K562 (cell line): ENCODE results near the gene CNKSR2. TPM values are rescaled to one million over a fixed set of nuclear protein-coding genes. Genes with fewer than 3 reads are reported as not detected.

Experiments
- ATAC-seq: fragments of 200-7000 bp; cut with Tn5 transposase; 3 replicates; pipeline ENCODE4 v1.9.1; 2020; ENCODE audit warnings: moderate library complexity
- BruUV-seq: library from RNA; stranded (reverse); fragments of 400-500 nt; replicated peaks from 2 replicates; lab custom pipeline; 2021; lab: Mats Ljungman, UMichigan
- CTCF ChIA-PET: fragments of 300-600 bp; formaldehyde crosslinking; extraction: SDS; loops from one replicate; lab custom pipeline; 2021; ENCODE audit warnings: low intra/inter-chr PET ratio; lab: Yijun Ruan, JAX
- POLR2A ChIA-PET: fragments of 300-600, 350-650 bp; sonication (Branson Sonifier 250); formaldehyde crosslinking; extraction: SDS; loops from one replicate; lab custom pipeline; 2021; ENCODE audit warnings: antibody characterized with exemption, inconsistent platforms; lab: Yijun Ruan, JAX
- DNase-seq, 4 experiments: peaks; one replicate each; pipeline versions ENCODE4 v3.0.0 to v3.0.0-alpha.2; 2011 to 2018; ENCODE audit warnings: low spot score in 3 of 4, mixed read lengths in 3 of 4; ENCODE audit errors: extremely low read depth in 1 of 4
- FAIRE-seq: peaks from 2 replicates; lab custom pipeline; 2011; peaks lifted over from hg19 to GRCh38; lab: Jason Lieb, UNC
- H2AFZ ChIP-seq: 2 replicates; pipeline ENCODE4 v1.6.0; 2011; ENCODE audit warnings: low read depth, low read length, control low read depth, inconsistent platforms
- H3K27ac ChIP-seq: fragments of 200-600 bp; 3 replicates; pipeline ENCODE4 v1.8.0; 2011; ENCODE audit warnings: low read depth, mild to moderate bottlenecking, control low read depth, inconsistent platforms, low read length, moderate library complexity, mixed read lengths; ENCODE audit errors: extremely low read depth
- H3K27me3 ChIP-seq, 2 experiments: fragments of 300-600 bp in 1 of 2; 2 replicates in 1 of 2; 3 replicates in 1 of 2; pipeline versions ENCODE4 v1.6.0 to v1.8.0; 2011; ENCODE audit warnings: inconsistent platforms in 2 of 2, low read length in 2 of 2, mild to moderate bottlenecking in 1 of 2, mixed read lengths in 1 of 2, moderate library complexity in 1 of 2; ENCODE audit not compliant: control insufficient read depth in 2 of 2, insufficient read depth in 2 of 2
- H3K36me3 ChIP-seq: fragments of 300-600 bp; 3 replicates; pipeline ENCODE4 v1.8.0; 2011; ENCODE audit warnings: mild to moderate bottlenecking, low read length, inconsistent platforms; ENCODE audit not compliant: control insufficient read depth, insufficient read depth
- H3K4me1 ChIP-seq, 2 experiments: fragments of 200-600 bp in 1 of 2; replicated peaks in 1 of 2; 2 replicates in 1 of 2; 3 replicates in 1 of 2; pipeline versions ENCODE4 v1.5.1 to v1.8.0; 2011; ENCODE audit warnings: inconsistent platforms in 2 of 2, low read length in 2 of 2, mild to moderate bottlenecking in 1 of 2, mixed read lengths in 1 of 2, moderate library complexity in 1 of 2; ENCODE audit not compliant: control insufficient read depth in 2 of 2, insufficient read depth in 2 of 2
- H3K4me2 ChIP-seq: 2 replicates; pipeline ENCODE4 v1.6.1; 2011; ENCODE audit warnings: low read length, control low read depth, inconsistent platforms, mixed read lengths; ENCODE audit not compliant: insufficient read depth
- H3K4me3 ChIP-seq: fragments of 200-600 bp; sonication (generic), shearing (Covaris generic); 2 replicates; pipeline ENCODE4 v1.5.1; 2016; ENCODE audit warnings: control low read depth, inconsistent platforms
- H3K79me2 ChIP-seq: fragments of 200-600 bp; 3 replicates; pipeline ENCODE4 v1.8.0; 2011; ENCODE audit warnings: low read length, inconsistent platforms; ENCODE audit not compliant: control insufficient read depth, insufficient read depth
- H3K9ac ChIP-seq, 2 experiments: 2 replicates each; pipeline versions ENCODE4 v1.6.0 to v1.6.1; 2011; ENCODE audit warnings: low read depth in 2 of 2, low read length in 2 of 2, control low read depth in 1 of 2, inconsistent platforms in 1 of 2, mild to moderate bottlenecking in 1 of 2, mixed read lengths in 1 of 2; ENCODE audit not compliant: insufficient read depth in 1 of 2
- H3K9me1 ChIP-seq: one replicate; pipeline ENCODE4 v1.6.0; 2011; ENCODE audit warnings: inconsistent platforms, mild to moderate bottlenecking, low read length, moderate library complexity; ENCODE audit not compliant: control insufficient read depth, insufficient read depth
- H3K9me3 ChIP-seq: replicated peaks from 2 replicates; pipeline ENCODE4 v1.5.1; 2011; ENCODE audit warnings: low read depth, low read length, inconsistent platforms; ENCODE audit not compliant: control insufficient read depth, insufficient read depth
- H4K20me1 ChIP-seq: replicated peaks from 2 replicates; pipeline ENCODE4 v1.6.1; 2011; ENCODE audit warnings: low read length, inconsistent platforms, mixed read lengths; ENCODE audit not compliant: control insufficient read depth, insufficient read depth
- ATF1 ChIP-seq, 2 experiments: fragments of 450-650 bp in 1 of 2; IDR thresholded peaks; 2 replicates each; pipeline ENCODE4 v1.6.1; 2016; ENCODE audit warnings: missing compliant biosample characterization in 1 of 2, missing genetic modification characterization in 1 of 2
- BCOR ChIP-seq: fragments of 450-650 bp; IDR thresholded peaks from 2 replicates; pipeline ENCODE4 v1.6.1; 2016
- DLX4 ChIP-seq: fragments of 250-450 bp; sonication (Bioruptor Pico); IDR thresholded peaks from 2 replicates; pipeline ENCODE4 v1.6.1; 2021; ENCODE audit warnings: mild to moderate bottlenecking
- RBM39 ChIP-seq: fragments of 200-400 bp; formaldehyde crosslinking; optimal IDR thresholded peaks from 2 replicates; pipeline ENCODE3; 2018; ENCODE audit warnings: low read depth, low read length
- RFX7 ChIP-seq: fragments of 250-450 bp; sonication (Bioruptor Pico); IDR thresholded peaks from 2 replicates; pipeline ENCODE4 v1.5.1; 2021; ENCODE audit warnings: mild to moderate bottlenecking
- ZNF318 ChIP-seq, 2 experiments: fragments of 450-650 bp; IDR thresholded peaks; 2 replicates each; pipeline ENCODE4 v1.6.1; 2016; ENCODE audit warnings: mild to moderate bottlenecking in 2 of 2, borderline replicate concordance in 1 of 2, low read depth in 1 of 2, moderate library complexity in 1 of 2
- ZNF778 ChIP-seq: fragments of 450-650 bp; formaldehyde crosslinking; IDR thresholded peaks from 2 replicates; pipeline ENCODE4 v1.4.0; 2020; ENCODE audit warnings: mild to moderate bottlenecking, moderate library complexity
- ZZZ3 ChIP-seq: fragments of 450-650 bp; IDR thresholded peaks from 2 replicates; pipeline ENCODE4 v1.6.1; 2016; ENCODE audit warnings: antibody characterized with exemption, mild to moderate bottlenecking, moderate library complexity
- WGBS: fragments of 100-300 bp; shearing (Covaris generic); methylation state at CpG from one replicate; pipeline ENCODE4 v1.1.6; 2016; ENCODE audit warnings: low coverage, mixed read lengths; ENCODE audit not compliant: insufficient coverage; ENCODE audit errors: missing lambda C conversion rate; 5-methylcytosine and 5-hydroxymethylcytosine counted together
- in situ Hi-C: fragments of 300-500 bp; cut with MboI; formaldehyde crosslinking; loops from 4 replicates; pipeline ENCODE4 v1.15.0; 2018; ENCODE audit warnings: inconsistent platforms, mixed read lengths
- intact Hi-C: fragments of 100-400 bp; cut with micrococcal nuclease; formaldehyde crosslinking; loops from 2 replicates; pipeline ENCODE4 v1.14.2; 2022
- polyA plus RNA-seq, 8 experiments: library from polyadenylated mRNA; depleted of rRNA in 4 of 8; stranded (reverse) in 5 of 8; unstranded in 3 of 8; fragments of >200 nt; fragmentation: Nextera tagmentation in 2 of 8; fragmentation: Illumina TruSeq in 1 of 8; extraction: Ambion mirVana in 2 of 8; extraction: Trizol in 1 of 8; gene quantifications; 2 replicates each; pipeline versions ENCODE4 v1.2.1 to v1.2.3, GENCODE V29; 2011 to 2014; ENCODE audit warnings: inconsistent platforms in 1 of 8, missing spikeins in 1 of 8
- total RNA-seq, 7 experiments: library from RNA; depleted of rRNA in 6 of 7; stranded (reverse); fragments of >200 nt in 6 of 7; fragmentation: Illumina TruSeq in 2 of 7; extraction: Trizol in 2 of 7; gene quantifications; 2 replicates each; pipeline versions ENCODE4 v1.2.1 to v1.2.3, GENCODE V29; 2011 to 2021; ENCODE audit warnings: low replicate concordance in 1 of 7

CNKSR2 gene
- total and polyA plus RNA-seq, 9 of the 15 experiments (the other 6 are each of a cell fraction or from before 2014, with no cell fraction given), result not detected

GRCh38 chrX:21658746-21659145 is 284.5 kb downstream of the CNKSR2 start (continued):
- TF ChIP-seq DLX4 (CRISPR knock-in tag) (no peak), ZZZ3 (no peak), RFX7 (CRISPR knock-in tag) (no peak)

GRCh38 chrX:21659320-21659719 is 285.1 kb downstream of the CNKSR2 start:
- no peak for TF ChIP-seq RBM39
- no peak for TF ChIP-seq ZNF778 (CRISPR knock-in tag)
- no peak for TF ChIP-seq ATF1 (CRISPR knock-in tag; IDR thresholded peaks at IDR 0.05)
- no peak for TF ChIP-seq ATF1 (tag; IDR thresholded peaks at IDR 0.05)
- TF ChIP-seq ZNF318 (IDR thresholded peaks at IDR 0.05; ENCODE audit: borderline replicate concordance in 1 of 2, low read depth in 1 of 2), result no peak
- no peak for TF ChIP-seq BCOR
- H3K9ac ChIP-seq, result no peak overlapping the region
- DNase-seq (no peak), FAIRE-seq (no peak), ATAC-seq (no peak)
- no peak overlapping the region for H3K4me2 ChIP-seq
- no peaks in the 10 kb centered on the region; a peak in 1 of 5 replicates for H3K4me1 ChIP-seq
- no peaks in the 10 kb centered on the region for H4K20me1 ChIP-seq
- H3K27me3 ChIP-seq, result no peaks in the 10 kb centered on the region
- H3K4me3 ChIP-seq, result no peak overlapping the region
- ChIA-PET POLR2A (no interaction called here), CTCF (no interaction called here)
- no peak overlapping the region for H3K27ac ChIP-seq
- no peaks in the 10 kb centered on the region for H3K36me3 ChIP-seq
- in situ Hi-C loops, result no loop called here
- H3K9me3 ChIP-seq, result no peaks in the 10 kb centered on the region
- WGBS, result 0% methylated on average over 3 of the region's 3 CpGs
- intact Hi-C loops, result no loop called here
- no peak overlapping the region for H2AFZ ChIP-seq
- H3K9me1 ChIP-seq, result no peaks in the 10 kb centered on the region
- no TSS peak for BruUV-seq
- no peaks in the 10 kb centered on the region for H3K79me2 ChIP-seq
